Activated CD8-positive, alpha-beta memory T cell treated with anti-CD3 and anti-CD28 coated beads for 36 hours (primary cell): ENCODE results near the gene TRAPPC11. TPM values are rescaled to one million over a fixed set of nuclear protein-coding genes. Genes with fewer than 3 reads are reported as not detected.
"Not testable (repeated sequence)": the region's sequence is repeated elsewhere in the genome, so short reads cannot be mapped to it uniquely, and the experiment has no call there.

ENCODE experiments used
- CTCF ChIA-PET: fragments of 350-600 bp; sonication (Branson Sonifier 250); formaldehyde crosslinking; loops from one replicate; lab custom pipeline; 2021; ENCODE audit warnings: antibody characterized with exemption; lab: Charles Lee
- POLR2A ChIA-PET: fragments of 350-600 bp; sonication (Branson Sonifier 250); formaldehyde crosslinking; loops from one replicate; lab custom pipeline; 2021; ENCODE audit warnings: antibody characterized with exemption; lab: Charles Lee
- total RNA-seq, 2 experiments: library from RNA; stranded (reverse); gene quantifications; one replicate each; pipeline ENCODE4 v1.2.3, GENCODE V29; 2021

The TRAPPC11 gene
- total RNA-seq, 2 experiments from 2014 or later: 23.6 to 27.9 TPM

GRCh38 chr4:183700407-183700806 lies 41.3 kb downstream of the TRAPPC11 start:
- ChIA-PET CTCF (no interaction called here), POLR2A (no interaction called here)

- ChIA-PET POLR2A (no interaction called here), CTCF (no interaction called here)
These were observed 43.4 kb downstream of the TRAPPC11 start for GRCh38 chr4:183702492-183702891.

DNA sequence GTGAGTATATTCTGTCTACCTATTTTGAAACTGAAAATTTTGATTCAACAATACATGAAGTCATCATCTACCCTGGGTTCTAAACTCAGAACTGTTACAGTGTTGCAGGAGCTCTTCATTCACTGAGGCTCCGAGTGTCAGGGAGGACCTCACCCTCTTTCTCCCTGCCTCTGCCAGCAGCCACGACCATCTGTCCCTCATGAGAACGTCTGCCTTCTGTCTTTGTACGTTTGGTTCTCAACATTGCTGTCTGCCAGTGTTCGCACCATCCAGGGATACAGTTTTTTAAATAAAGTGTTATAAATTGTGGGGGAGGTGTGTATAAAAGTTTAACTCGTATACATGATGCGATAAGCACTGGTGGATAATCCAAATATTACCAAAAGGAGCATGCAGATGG lies 55.5 kb downstream of the TRAPPC11 start:
- ChIA-PET CTCF (no interaction called here), POLR2A (no interaction called here)

DNA sequence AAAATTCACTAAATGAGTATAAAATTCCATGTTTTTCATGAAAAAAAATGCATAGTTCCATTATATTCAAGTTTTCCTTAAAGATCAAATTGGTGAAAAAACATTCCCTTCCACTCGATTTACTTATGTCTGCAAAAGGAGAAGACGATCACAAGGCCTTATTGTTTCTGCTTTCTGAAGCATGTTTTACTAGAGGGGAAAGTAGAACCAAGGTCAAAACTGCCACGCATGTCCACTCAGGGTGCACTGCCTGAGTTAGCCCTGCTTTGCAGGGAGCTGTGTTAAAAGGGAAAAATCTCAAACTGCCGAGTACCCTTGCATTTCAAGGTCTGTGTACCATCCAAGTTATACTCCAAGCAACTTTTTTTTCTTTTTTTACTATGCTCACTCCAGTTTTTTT lies 57.2 kb downstream of the TRAPPC11 start:
- ChIA-PET CTCF (no interaction called here), POLR2A (no interaction called here)

DNA sequence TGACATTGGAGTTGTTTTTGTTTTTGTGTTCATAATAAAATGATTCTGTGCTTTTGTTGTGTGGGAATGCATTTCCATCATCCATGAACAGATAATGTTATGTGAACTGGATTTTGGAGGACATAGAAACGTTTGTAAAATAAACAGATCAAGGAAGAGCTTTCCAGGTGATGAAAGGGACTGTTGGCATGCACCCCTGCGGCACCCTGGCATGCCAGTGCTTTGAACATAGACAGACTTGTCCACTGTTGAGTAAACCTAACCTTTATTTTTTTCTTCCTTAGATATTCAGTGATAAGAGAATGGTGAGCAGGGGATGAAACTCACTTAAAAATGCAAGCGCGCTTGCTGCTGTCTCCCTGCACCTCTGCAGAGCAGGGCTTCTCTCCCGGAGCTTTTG lies 59.8 kb downstream of the TRAPPC11 start:
- ChIA-PET POLR2A (no interaction called here), CTCF (interaction anchor here (0.6 kb wide), 1 partner anchor 503 kb away, joined by 3 read pairs; no protein-coding TSS in a partner anchor)

DNA sequence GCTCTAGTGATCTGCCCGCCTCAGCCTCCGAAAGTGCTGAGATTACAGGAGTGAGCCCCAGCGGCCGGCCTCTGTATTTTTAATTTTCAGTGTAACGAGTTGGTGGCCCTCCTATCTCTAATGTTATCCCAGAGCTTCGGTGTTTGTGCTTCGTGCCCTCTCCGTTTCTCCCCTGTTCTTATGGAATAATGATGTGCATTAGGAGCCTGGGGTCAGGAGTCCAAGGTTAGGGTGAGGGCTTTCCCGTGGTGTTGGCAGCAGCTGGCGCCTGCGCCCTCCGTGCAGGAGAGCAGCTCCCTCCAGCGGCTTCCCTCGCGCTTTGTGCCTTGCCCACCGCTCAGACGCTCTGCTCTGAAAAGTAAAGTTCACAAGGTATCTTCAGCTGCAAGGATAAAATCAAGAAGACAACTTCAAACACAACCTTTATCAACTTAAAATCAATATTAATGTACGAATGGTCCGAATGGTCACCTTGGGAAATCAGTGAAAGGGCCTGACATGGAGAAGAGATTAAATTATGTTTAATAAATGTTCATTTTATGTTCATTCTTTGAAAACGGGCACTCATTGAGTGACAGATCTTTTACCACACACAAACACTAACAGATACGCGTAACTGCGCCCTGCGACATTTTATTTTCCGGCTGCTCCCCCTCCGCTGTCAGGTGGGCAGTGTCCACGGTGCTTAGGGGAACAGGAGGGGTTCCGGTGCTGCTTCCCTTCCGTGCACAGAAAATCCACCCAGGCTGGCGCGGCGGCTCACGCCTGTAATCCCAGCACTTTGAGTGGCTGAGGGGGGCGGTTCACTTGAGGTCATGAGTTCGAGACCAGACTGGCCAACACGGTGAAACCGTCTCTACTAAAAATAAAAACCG lies 62.4 kb downstream of the TRAPPC11 start:
- POLR2A ChIA-PET: no interaction called here
- CTCF ChIA-PET: no interaction called here

DNA sequence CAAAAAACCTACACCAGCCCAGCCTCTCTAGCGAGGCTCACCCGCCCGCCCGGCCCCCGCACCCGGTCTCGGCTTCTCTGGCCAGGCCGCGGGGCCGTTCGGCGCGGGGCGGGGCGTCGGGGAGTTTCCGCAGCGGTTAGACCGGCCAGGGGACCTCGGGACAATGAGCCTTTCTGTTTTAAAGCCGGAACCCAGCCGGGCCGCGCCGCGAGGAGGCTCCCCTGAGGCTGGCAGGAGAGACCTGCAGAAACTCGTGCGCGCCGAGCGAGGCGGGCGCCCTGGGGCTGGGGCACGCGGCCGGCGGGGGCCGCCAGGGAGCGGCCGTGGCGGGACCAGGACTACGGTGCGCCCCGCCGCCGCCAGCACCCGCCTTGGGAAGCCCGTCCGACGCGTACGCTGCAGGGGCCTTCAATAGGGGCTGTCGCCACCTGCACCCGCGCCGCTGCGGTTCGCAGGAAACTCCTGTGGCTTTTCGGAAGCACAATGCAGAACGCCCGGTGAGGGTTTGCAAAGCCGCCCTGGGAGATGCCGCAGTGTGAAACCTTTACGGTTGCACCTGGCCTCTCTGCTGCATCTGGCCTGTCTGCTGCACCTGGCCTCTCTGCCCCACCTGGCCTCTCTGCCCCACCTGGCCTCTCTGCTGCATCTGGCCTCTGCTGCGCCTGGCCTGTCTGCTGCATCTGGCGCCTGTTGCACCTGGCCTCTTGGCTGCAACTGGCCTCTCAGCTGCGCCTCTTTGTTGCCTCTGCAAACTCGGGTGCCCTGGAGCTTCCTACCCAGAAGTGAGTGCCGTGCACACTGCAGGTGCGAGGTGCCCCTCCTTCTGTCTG lies 63.9 kb downstream of the TRAPPC11 start:
- POLR2A ChIA-PET: no interaction called here
- CTCF ChIA-PET: interaction anchor here (0.6 to 0.7 kb wide), 2 partner anchors 32 to 557 kb away, joined by 3 read pairs; no protein-coding TSS in a partner anchor

- POLR2A ChIA-PET: no interaction called here
- CTCF ChIA-PET: no interaction called here
These were observed 64.6 kb downstream of the TRAPPC11 start for GRCh38 chr4:183723561-183724228.

- POLR2A ChIA-PET, CTCF ChIA-PET: not testable (repeated sequence)
These were observed 66.5 kb downstream of the TRAPPC11 start for GRCh38 chr4:183725585-183725984.

GRCh38 chr4:183727482-183727881 lies 68.4 kb downstream of the TRAPPC11 start:
- ChIA-PET POLR2A (no interaction called here), CTCF (no interaction called here)

- POLR2A ChIA-PET: no interaction called here
- CTCF ChIA-PET: no interaction called here
These were observed 69.4 kb downstream of the TRAPPC11 start for GRCh38 chr4:183728223-183729068.

- CTCF ChIA-PET: no interaction called here
These were observed 69.9 kb downstream of the TRAPPC11 start for GRCh38 chr4:183729069-183729406.

GRCh38 chr4:183729430-183730328 lies 70.6 kb downstream of the TRAPPC11 start:
- CTCF ChIA-PET: no interaction called here
- POLR2A ChIA-PET: no interaction called here

More at GRCh38 chr4:183729069-183729406, 69.9 kb downstream of the TRAPPC11 start:
- POLR2A ChIA-PET: no interaction called here

DNA sequence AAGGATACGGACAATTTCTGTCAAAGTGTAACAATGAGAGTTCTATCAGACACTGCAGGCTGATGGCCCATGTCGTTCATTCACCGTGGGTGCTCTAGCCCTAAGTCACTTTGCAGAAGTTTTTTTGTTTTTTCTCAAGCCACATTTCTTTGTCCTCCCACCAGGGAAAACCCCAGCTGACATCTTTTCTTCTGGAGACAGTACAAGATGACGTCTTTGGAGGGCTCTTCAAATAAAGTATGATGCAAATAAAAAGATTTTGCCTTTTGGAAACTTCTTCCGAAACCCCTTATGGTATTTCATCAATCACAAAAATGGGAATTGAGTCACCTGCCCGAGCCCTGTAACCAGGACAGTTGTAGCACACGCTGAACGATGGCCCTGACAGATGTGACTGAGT lies 73.2 kb downstream of the TRAPPC11 start:
- POLR2A ChIA-PET: no interaction called here
- CTCF ChIA-PET: no interaction called here

DNA sequence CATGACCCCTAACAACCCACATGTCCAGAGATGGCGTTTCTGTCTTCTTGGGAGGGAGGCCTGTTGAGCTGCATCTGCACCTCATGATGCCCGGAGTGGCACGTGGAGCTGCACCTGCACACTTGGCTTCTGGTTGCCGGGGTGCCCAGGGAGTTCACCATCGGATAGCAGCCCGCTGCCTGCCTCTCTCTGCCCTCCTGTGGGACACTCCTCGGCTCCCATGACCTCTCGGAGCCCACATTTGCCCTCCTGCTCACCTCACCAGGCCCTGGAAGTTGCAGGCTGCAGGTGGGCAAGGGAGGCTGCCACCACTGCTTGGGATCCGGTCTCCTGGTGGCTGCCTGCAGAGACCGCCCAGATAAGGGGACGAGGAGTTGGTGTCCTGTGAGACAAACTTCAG lies 74.1 kb downstream of the TRAPPC11 start:
- POLR2A ChIA-PET: no interaction called here
- CTCF ChIA-PET: no interaction called here

DNA sequence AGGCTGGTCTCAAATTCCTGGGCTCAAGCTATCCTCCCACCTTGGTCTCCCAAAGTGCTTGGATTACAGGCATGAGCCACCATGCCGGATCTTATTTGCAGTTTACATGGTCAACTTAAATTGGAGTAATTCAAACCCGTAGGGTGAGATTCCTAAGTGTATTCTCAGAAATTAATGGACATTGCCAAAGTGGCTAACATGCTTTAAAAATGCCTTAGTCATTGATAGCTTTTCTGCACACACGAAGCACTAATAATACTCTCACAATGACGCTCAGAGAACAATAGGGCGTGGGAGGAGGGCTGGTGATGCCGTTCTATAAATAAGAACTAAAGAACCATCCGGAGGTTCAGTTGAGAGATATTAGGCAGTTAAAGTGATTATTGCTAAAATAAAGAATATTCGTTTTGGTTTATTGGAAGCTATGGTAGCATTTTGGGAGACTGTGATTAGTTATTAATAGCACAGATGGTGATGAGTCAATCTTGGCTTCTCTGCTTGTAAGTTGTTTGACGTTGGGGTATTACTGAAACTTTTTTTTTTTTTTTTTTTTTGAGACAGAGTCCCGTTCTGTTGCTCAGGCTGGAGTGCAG lies 79.1 kb downstream of the TRAPPC11 start:
- ChIA-PET CTCF (no interaction called here), POLR2A (no interaction called here)

DNA sequence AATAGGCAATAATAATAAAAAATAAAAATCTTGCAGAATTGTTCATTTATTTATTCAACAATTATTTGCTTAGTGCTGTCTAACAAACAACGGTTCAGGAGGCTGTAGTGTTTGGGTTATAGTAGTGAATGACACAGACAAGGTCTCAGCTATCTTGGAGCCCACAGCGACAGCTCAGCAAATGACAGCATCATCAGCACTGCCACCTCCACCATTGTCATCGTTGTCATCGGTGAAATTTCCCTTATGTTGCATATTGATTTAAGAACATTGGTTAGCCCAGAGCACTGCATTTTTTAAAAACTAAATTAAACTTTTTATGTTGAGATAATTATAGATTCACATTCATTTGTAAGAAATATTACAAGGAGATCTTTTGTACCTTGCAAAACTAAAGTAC lies 79.9 kb downstream of the TRAPPC11 start:
- CTCF ChIA-PET: no interaction called here
- POLR2A ChIA-PET: no interaction called here
